Bronchial epithelial cell (primary cell): Measurements from ENCODE around the gene HOXB8. TPM values are rescaled to one million over a fixed set of nuclear protein-coding genes. Genes with fewer than 3 reads are reported as not detected.

Source experiments
- DNase-seq: peaks from one replicate; pipeline ENCODE4 v3.0.0-alpha.2; 2010; ENCODE audit warnings: low read depth
- FAIRE-seq: peaks from 2 replicates; lab custom pipeline; 2011; peaks lifted over from hg19 to GRCh38; lab: Jason Lieb, UNC
- H3K27me3 ChIP-seq: 2 replicates; pipeline ENCODE4 v1.5.1; 2011; ENCODE audit warnings: low read length; ENCODE audit not compliant: control insufficient read depth, insufficient read depth
- H3K36me3 ChIP-seq: 2 replicates; pipeline ENCODE4 v1.5.1; 2011; ENCODE audit warnings: low read length; ENCODE audit not compliant: control insufficient read depth, insufficient read depth
- H3K4me3 ChIP-seq: 2 replicates; pipeline ENCODE4 v1.5.1; 2011; ENCODE audit warnings: mild to moderate bottlenecking, low read depth, low read length, control low read depth
- CTCF ChIP-seq: IDR thresholded peaks from 2 replicates; pipeline ENCODE4 v1.5.1; 2011; ENCODE audit warnings: mild to moderate bottlenecking, moderate library complexity, low read length, control low read depth, inconsistent platforms; ENCODE audit not compliant: insufficient read depth, severe bottlenecking
- total RNA-seq: library from RNA; depleted of rRNA; stranded (reverse); fragments of >200 nt; gene quantifications from 2 replicates; pipeline ENCODE4 v1.2.1, GENCODE V29; 2014

Gene HOXB8
- total RNA-seq, 1 donor from 2014 or later = not detected

DNA sequence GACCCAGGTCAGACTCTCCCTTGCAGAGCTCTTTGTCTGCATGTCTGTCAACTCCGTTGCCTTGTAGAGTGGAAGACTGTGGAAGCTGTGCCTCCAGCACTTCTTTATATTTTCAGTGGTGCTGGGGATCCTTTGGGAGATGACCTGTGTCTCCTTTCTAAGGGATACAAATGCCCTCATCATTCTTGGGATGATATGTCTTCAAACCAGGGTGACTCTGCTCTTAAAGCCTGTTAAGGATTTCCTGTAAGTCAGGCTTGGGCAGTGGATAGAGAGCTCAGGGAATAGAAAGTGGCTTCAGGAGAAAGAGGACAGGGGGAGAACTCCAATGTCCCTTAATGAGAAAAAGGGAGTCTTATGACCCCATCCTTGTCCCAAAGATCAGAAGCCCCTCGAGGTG lies 26.6 kb downstream of the HOXB8 start:
- Histone ChIP-seq H3K27me3 (peaks cover 81% of the 10 kb centered on the region), H3K36me3 (no peaks in the 10 kb centered on the region), H3K4me3 (no peak overlapping the region)
- DNase-seq (no peak), FAIRE-seq (no peak)
- TF ChIP-seq CTCF = no peak

DNA sequence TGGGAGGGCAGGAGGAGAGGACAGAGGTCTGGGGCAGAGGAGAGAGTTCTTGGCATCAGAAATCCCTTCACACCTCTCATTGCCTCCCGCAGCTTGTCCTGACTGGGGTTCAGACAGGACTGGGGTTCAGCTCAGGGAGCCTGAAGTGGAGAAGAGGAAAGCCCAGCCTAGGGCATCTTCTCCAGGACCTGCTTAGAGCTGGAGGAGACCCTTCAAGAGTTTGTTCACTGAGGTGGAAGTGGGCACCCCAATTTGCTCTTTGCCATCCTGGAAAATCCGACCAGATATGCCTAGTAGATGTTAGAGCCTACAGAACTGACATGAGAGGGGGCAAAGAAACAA lies 27.0 kb downstream of the HOXB8 start:
- no peak for DNase-seq
- no peak for FAIRE-seq
- Histone ChIP-seq H3K36me3 (no peaks in the 10 kb centered on the region), H3K4me3 (no peak overlapping the region), H3K27me3 (peaks cover 81% of the 10 kb centered on the region)
- TF ChIP-seq CTCF = no peak

- Histone ChIP-seq H3K27me3 (peaks cover 81% of the 10 kb centered on the region), H3K36me3 (no peaks in the 10 kb centered on the region), H3K4me3 (no peak overlapping the region)
- TF ChIP-seq CTCF = no peak
- no peak for DNase-seq
- FAIRE-seq = no peak
These were observed 27.6 kb downstream of the HOXB8 start for GRCh38 chr17:48587276-48588073.

DNA sequence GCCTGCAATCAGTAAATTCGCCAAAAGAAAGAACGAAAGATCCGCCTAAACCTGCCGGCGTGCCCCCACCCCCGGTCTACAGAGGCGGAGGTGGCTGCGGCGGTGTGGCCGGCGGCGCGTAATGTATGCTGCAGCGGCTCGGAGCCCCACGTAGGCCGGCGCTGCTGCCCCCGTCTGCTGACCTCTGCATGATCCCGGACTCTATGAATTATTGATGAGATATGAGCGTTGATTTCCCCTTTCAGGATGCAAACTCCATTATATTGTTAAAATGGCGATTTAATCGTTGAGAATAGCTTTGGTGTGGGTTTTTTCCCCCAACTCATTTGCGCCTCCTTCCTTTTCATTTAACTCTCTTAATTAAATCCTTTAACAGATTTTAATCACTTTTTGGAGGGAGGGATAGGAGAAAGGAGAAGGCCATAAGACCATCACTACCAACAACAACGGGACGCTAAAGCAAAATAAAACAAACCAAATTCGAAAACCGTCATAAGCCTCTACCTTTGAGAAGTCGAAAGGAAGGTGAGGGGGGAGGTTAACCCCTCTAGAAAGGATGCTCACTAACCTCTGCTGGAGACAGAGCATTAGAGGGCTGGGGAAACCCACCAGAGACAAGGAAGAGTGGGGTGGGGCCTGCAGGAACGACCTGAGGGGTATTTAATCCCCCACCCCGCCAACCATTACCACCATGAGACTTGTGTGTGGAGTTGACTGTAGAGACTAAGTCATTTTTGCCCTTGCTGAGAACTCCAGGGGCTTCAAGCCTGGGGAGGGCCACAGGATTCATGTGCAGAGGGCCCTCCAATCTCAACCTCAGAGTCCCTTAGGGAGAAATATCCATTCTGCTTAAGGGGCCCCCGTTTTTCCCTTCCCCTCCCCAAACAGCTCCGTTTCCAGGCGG lies 28.5 kb downstream of the HOXB8 start:
- TF ChIP-seq CTCF = no peak
- no peak for DNase-seq
- H3K4me3 ChIP-seq = no peak overlapping the region
- peaks cover 83% of the 10 kb centered on the region for H3K27me3 ChIP-seq
- H3K36me3 ChIP-seq = no peaks in the 10 kb centered on the region
- no peak for FAIRE-seq

GRCh38 chr17:48584223-48584741 lies 30.8 kb downstream of the HOXB8 start:
- DNase-seq (no peak), FAIRE-seq (no peak)
- Histone ChIP-seq H3K36me3 (no peaks in the 10 kb centered on the region), H3K27me3 (peaks cover 86% of the 10 kb centered on the region), H3K4me3 (no peak overlapping the region)
- no peak for TF ChIP-seq CTCF
